Heart left ventricle (tissue), 13 donors: ENCODE results near the gene CEP128.

Experiments used
- POLR2A ChIP-seq, 2 donors: fragments of 450-650 bp; IDR thresholded peaks; one replicate each; pipeline ENCODE4 v1.6.1; 2017; ENCODE audit warnings: antibody characterized with exemption in 2 of 2, mild to moderate bottlenecking in 2 of 2, moderate library complexity in 2 of 2
- TF ChIP-seq, protein P1 (sequence below), 12 donors: fragments of 200-600 bp; sonication (generic) in 4 of 12; IDR thresholded peaks; one replicate each; pipeline versions ENCODE4 v1.5.0 to v1.8.0; 2018 to 2022; ENCODE audit warnings: antibody characterized with exemption in 12 of 12, mild to moderate bottlenecking in 5 of 12
- donor health status: ischemic (EF 13 %, LVEDD 7.1; RV severe dilation, severe dysfunction).
- donor health status: DM: no; HTN: yes; CAD: no.
- donor health status: DM: no; HTN: no; CAD: no.
- donor health status: ischemic (EF 25% LVEDD 6.9; RV normal size, moderate dysfunction).
- donor health status: ischemic (EF 25% LVEDD 5.7; RV mildly dilated, moderate dysfunction).
- donor health status: ischemic (EF 35%, LVEDD 5.7; RV mildly dilated, moderate dysfunction).
- donor health status: nonischemic (EF 11% LVEDD 7.7; RV severe dilation, severe dysfunction).
- donor health status: DM: yes; HTN: yes; CAD: no.
- donor health status: PGD.
- donor health status: ischemic (EF 29% LVEDD 5.4; RV normal size, mild dysfunction).
- donor health status: nonischemic (EF 23%, LVEDD 6.1; RV moderate dilation, normal function).

DNA sequence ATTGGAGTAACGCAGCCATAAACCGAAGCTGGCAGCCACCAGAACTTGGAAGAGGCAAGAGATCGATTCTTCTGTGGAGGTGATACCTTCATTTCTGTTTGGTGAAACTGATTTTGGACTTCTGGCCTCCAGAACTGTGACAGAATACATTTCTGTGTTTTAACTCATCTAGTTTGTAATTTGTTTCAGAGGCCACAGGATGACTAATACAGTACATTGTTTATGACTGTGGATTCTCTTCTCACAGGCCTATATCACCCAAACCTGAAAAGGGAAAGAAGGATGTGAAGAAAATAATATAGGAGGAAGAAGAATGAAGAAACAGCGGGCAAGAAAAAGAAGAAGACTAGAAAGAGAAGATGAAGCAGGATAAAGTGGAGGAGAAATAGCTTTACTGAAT, 466.5 kb downstream of the CEP128 start:
- TF ChIP-seq, protein P1, sequence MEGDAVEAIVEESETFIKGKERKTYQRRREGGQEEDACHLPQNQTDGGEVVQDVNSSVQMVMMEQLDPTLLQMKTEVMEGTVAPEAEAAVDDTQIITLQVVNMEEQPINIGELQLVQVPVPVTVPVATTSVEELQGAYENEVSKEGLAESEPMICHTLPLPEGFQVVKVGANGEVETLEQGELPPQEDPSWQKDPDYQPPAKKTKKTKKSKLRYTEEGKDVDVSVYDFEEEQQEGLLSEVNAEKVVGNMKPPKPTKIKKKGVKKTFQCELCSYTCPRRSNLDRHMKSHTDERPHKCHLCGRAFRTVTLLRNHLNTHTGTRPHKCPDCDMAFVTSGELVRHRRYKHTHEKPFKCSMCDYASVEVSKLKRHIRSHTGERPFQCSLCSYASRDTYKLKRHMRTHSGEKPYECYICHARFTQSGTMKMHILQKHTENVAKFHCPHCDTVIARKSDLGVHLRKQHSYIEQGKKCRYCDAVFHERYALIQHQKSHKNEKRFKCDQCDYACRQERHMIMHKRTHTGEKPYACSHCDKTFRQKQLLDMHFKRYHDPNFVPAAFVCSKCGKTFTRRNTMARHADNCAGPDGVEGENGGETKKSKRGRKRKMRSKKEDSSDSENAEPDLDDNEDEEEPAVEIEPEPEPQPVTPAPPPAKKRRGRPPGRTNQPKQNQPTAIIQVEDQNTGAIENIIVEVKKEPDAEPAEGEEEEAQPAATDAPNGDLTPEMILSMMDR (IDR thresholded peaks at IDR 0.05), result no peak
- TF ChIP-seq POLR2A (IDR thresholded peaks at IDR 0.05), result no peak
